ENCODE results near the gene TRAPPC2L. TPM values are rescaled to one million over a fixed set of nuclear protein-coding genes. Genes with fewer than 3 reads are reported as not detected.
A peak's percentile ranks its signal among the peaks of the same experiment; 100 is the strongest.

Gene TRAPPC2L
- total RNA-seq, 6 donors from 2014 or later: 10.9 to 62.5 (median 32.4) TPM

GRCh38 chr16:88830258-88830657 is 26.7 kb upstream of the TRAPPC2L start:
- Histone ChIP-seq H3K27ac (peak overlapping the region in 2 of 4 donors; percentile 36 to 46), H3K36me3 (peaks cover 0 to 55% (median 28%) of the 10 kb centered on the region in 4 donors), H3K9me3 (no peaks in the 10 kb centered on the region), H3K4me1 (peaks cover 0 to 3% (median 0%) of the 10 kb centered on the region in 4 donors), H3K4me3 (no peak overlapping the region), H3K27me3 (no peaks in the 10 kb centered on the region)
- 55 to 79% methylated on average over 10 to 11 of the region's 11 CpGs for WGBS, 2 donors
- ATAC-seq (ENCODE audit: low FRiP score in 2 of 2) (no peak), DNase-seq (peak in 1 of 2 donors; percentile 23)
- TF ChIP-seq POLR2A (IDR thresholded peaks at IDR 0.05) (no peak), EP300 (IDR thresholded peaks at IDR 0.05) (peak in 1 of 4 donors; percentile 20), POLR2AphosphoS5 (IDR thresholded peaks at IDR 0.05) (peak in 1 of 2 donors; percentile 77)
- TF ChIP-seq, protein P1, sequence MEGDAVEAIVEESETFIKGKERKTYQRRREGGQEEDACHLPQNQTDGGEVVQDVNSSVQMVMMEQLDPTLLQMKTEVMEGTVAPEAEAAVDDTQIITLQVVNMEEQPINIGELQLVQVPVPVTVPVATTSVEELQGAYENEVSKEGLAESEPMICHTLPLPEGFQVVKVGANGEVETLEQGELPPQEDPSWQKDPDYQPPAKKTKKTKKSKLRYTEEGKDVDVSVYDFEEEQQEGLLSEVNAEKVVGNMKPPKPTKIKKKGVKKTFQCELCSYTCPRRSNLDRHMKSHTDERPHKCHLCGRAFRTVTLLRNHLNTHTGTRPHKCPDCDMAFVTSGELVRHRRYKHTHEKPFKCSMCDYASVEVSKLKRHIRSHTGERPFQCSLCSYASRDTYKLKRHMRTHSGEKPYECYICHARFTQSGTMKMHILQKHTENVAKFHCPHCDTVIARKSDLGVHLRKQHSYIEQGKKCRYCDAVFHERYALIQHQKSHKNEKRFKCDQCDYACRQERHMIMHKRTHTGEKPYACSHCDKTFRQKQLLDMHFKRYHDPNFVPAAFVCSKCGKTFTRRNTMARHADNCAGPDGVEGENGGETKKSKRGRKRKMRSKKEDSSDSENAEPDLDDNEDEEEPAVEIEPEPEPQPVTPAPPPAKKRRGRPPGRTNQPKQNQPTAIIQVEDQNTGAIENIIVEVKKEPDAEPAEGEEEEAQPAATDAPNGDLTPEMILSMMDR (IDR thresholded peaks at IDR 0.05): no peak

- ATAC-seq (ENCODE audit: low FRiP score in 2 of 2) (no peak), DNase-seq (no peak)
- no peak overlapping the region for H3K4me3 ChIP-seq
- no peaks in the 10 kb centered on the region for H3K27me3 ChIP-seq
- H3K27ac ChIP-seq: peak overlapping the region in 2 of 4 donors; percentile 36 to 46
- H3K4me1 ChIP-seq: peaks cover 0 to 3% (median 0%) of the 10 kb centered on the region in 4 donors
- no peak for TF ChIP-seq POLR2AphosphoS5 (IDR thresholded peaks at IDR 0.05)
- no peak for TF ChIP-seq EP300 (IDR thresholded peaks at IDR 0.05)
- TF ChIP-seq POLR2A (IDR thresholded peaks at IDR 0.05): no peak
- TF ChIP-seq, protein P1 (IDR thresholded peaks at IDR 0.05): no peak
- WGBS, 2 donors: 80 to 92% methylated on average over 9 to 14 of the region's 14 CpGs
- H3K36me3 ChIP-seq: peaks cover 0 to 50% (median 31%) of the 10 kb centered on the region in 4 donors
- no peaks in the 10 kb centered on the region for H3K9me3 ChIP-seq
Measured at GRCh38 chr16:88830783-88831182, 26.1 kb upstream of the TRAPPC2L start.

DNA sequence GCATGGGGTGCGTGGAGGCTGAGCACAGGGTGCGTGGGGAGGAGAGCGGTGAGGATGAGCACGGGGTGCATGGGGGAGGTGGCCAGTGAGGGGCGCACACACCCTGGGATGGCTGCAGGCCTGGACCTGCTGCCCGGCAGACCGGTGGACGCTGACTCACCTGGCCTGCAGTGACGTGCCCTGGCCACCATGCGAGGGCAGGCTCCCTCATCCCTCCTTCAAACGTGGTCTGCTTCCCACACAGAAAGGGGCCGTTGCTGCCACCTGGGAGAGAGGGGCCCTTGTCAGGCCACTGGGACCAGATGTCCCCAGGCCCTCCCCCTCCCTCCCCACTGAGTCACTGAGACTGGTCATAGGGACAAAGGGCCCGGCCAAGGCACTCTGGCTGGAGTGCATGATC is 25.1 kb upstream of the TRAPPC2L start:
- no peaks in the 10 kb centered on the region for H3K9me3 ChIP-seq
- H3K4me1 ChIP-seq: peaks cover 0 to 3% (median 0%) of the 10 kb centered on the region in 4 donors
- DNase-seq (peak in 1 of 2 donors; percentile 46), ATAC-seq (ENCODE audit: low FRiP score in 2 of 2) (no peak)
- no peak overlapping the region for H3K4me3 ChIP-seq
- WGBS, 2 donors: 88 to 92% methylated on average over 10 to 13 of the region's 13 CpGs
- H3K27me3 ChIP-seq: no peaks in the 10 kb centered on the region
- TF ChIP-seq POLR2AphosphoS5 (IDR thresholded peaks at IDR 0.05): no peak
- TF ChIP-seq, protein P1 (IDR thresholded peaks at IDR 0.05): no peak
- no peak for TF ChIP-seq POLR2A (IDR thresholded peaks at IDR 0.05)
- no peak for TF ChIP-seq EP300 (IDR thresholded peaks at IDR 0.05)
- H3K27ac ChIP-seq: no peak overlapping the region
- H3K36me3 ChIP-seq: peaks cover 0 to 40% (median 31%) of the 10 kb centered on the region in 4 donors

- Histone ChIP-seq H3K4me1 (peaks cover 0 to 3% (median 0%) of the 10 kb centered on the region in 4 donors), H3K36me3 (peaks cover 0 to 39% (median 30%) of the 10 kb centered on the region in 4 donors), H3K4me3 (no peak overlapping the region), H3K9me3 (no peaks in the 10 kb centered on the region), H3K27ac (no peak overlapping the region), H3K27me3 (no peaks in the 10 kb centered on the region)
- ATAC-seq (ENCODE audit: low FRiP score in 2 of 2) (no peak), DNase-seq (peak in 1 of 2 donors; percentile 55)
- no peak for TF ChIP-seq POLR2AphosphoS5 (IDR thresholded peaks at IDR 0.05)
- TF ChIP-seq, protein P1 (IDR thresholded peaks at IDR 0.05): no peak
- no peak for TF ChIP-seq EP300 (IDR thresholded peaks at IDR 0.05)
- TF ChIP-seq POLR2A (IDR thresholded peaks at IDR 0.05): no peak
- 93 to 97% methylated on average over 13 of the region's 13 CpGs for WGBS, 2 donors
Measured at GRCh38 chr16:88833086-88833485, 23.8 kb upstream of the TRAPPC2L start.

GRCh38 chr16:88834670-88835069 is 22.3 kb upstream of the TRAPPC2L start:
- ATAC-seq (ENCODE audit: low FRiP score in 2 of 2) (no peak), DNase-seq (peak in 1 of 2 donors; percentile 57)
- H3K4me3 ChIP-seq: no peak overlapping the region
- H3K27ac ChIP-seq: no peak overlapping the region
- peaks cover 0 to 40% (median 29%) of the 10 kb centered on the region in 4 donors for H3K36me3 ChIP-seq
- TF ChIP-seq, protein P1 (IDR thresholded peaks at IDR 0.05): no peak
- no peak for TF ChIP-seq POLR2AphosphoS5 (IDR thresholded peaks at IDR 0.05)
- no peak for TF ChIP-seq EP300 (IDR thresholded peaks at IDR 0.05)
- TF ChIP-seq POLR2A (IDR thresholded peaks at IDR 0.05): no peak
- H3K9me3 ChIP-seq: no peaks in the 10 kb centered on the region
- WGBS, 2 donors: 92 to 100% methylated on average over 3 to 12 of the region's 13 CpGs
- H3K27me3 ChIP-seq: no peaks in the 10 kb centered on the region
- peaks cover 0 to 2% (median 0%) of the 10 kb centered on the region in 4 donors for H3K4me1 ChIP-seq

All from upper lobe of left lung (tissue), 6 donors.